GM12878 (cell line): Measurements from ENCODE around the gene SYTL1. TPM values are rescaled to one million over a fixed set of nuclear protein-coding genes. Genes with fewer than 3 reads are reported as not detected.

Experiments
- ATAC-seq: fragments of 200-7000 bp; cut with Tn5 transposase; 3 replicates; pipeline ENCODE4 v1.9.1; 2020; ENCODE audit warnings: mild to moderate bottlenecking, moderate library complexity
- BruUV-seq: library from RNA; stranded (reverse); fragments of 400-500 nt; replicated peaks from 2 replicates; lab custom pipeline; 2021; lab: Mats Ljungman, UMichigan
- CTCF ChIA-PET: fragments of 300-600 bp; sonication (Branson Sonifier 250); formaldehyde crosslinking; extraction: SDS; loops from one replicate; lab custom pipeline; 2021; ENCODE audit warnings: inconsistent platforms; lab: Yijun Ruan, JAX
- POLR2A ChIA-PET: fragments of 350-600 bp; formaldehyde crosslinking; extraction: SDS; loops from one replicate; lab custom pipeline; 2021; ENCODE audit warnings: inconsistent platforms; lab: Charles Lee
- RAD21 ChIA-PET: fragments of 300-600 bp; sonication (Branson Sonifier 250); formaldehyde crosslinking; loops from one replicate; lab custom pipeline; 2023; ENCODE audit warnings: antibody characterized with exemption; ENCODE audit not compliant: unreplicated experiment; lab: Charles Lee
- SMC1A ChIA-PET: fragments of 300-600 bp; sonication (Branson Sonifier 250); formaldehyde crosslinking; loops from one replicate; lab custom pipeline; 2023; ENCODE audit not compliant: unreplicated experiment, uncharacterized antibody; lab: Charles Lee
- DNase-seq: peaks from one replicate; pipeline ENCODE4 v3.0.0-alpha.2; 2011; ENCODE audit warnings: low read depth, low spot score
- FAIRE-seq: peaks from 3 replicates; lab custom pipeline; 2011; peaks lifted over from hg19 to GRCh38; lab: Jason Lieb, UNC
- H2AFZ ChIP-seq: 2 replicates; pipeline ENCODE4 v1.6.0; 2011; ENCODE audit warnings: low read depth, low read length, control low read depth; ENCODE audit not compliant: control insufficient read depth
- H3K27ac ChIP-seq: 2 replicates; pipeline ENCODE4 v1.5.1; 2011; ENCODE audit warnings: control low read depth; ENCODE audit not compliant: control insufficient read depth, insufficient read depth
- H3K27me3 ChIP-seq, 2 experiments: replicated peaks in 1 of 2; 2 replicates each; pipeline versions ENCODE4 v1.6.0 to v1.6.1; 2011; ENCODE audit warnings: low read length in 1 of 2; ENCODE audit not compliant: control insufficient read depth in 2 of 2, insufficient read depth in 2 of 2
- H3K36me3 ChIP-seq, 2 experiments: 2 replicates each; pipeline ENCODE4 v1.5.1; 2011; ENCODE audit warnings: low read length in 1 of 2; ENCODE audit not compliant: control insufficient read depth in 2 of 2, insufficient read depth in 2 of 2
- H3K4me1 ChIP-seq: 2 replicates; pipeline ENCODE4 v1.6.1; 2011; ENCODE audit warnings: mild to moderate bottlenecking, low read length, moderate library complexity, mixed read lengths; ENCODE audit not compliant: control insufficient read depth, insufficient read depth
- H3K4me2 ChIP-seq: 2 replicates; pipeline ENCODE4 v1.6.0; 2011; ENCODE audit warnings: control low read depth; ENCODE audit not compliant: control insufficient read depth, insufficient read depth
- H3K4me3 ChIP-seq: fragments of 200-600 bp; sonication (generic); 2 replicates; pipeline ENCODE4 v1.5.1; 2016
- H3K79me2 ChIP-seq: 2 replicates; pipeline ENCODE4 v1.6.0; 2011; ENCODE audit warnings: low read length; ENCODE audit not compliant: control insufficient read depth, insufficient read depth
- H3K9ac ChIP-seq: 2 replicates; pipeline ENCODE4 v1.8.0; 2011; ENCODE audit warnings: low read length, control low read depth, mixed read lengths; ENCODE audit not compliant: control insufficient read depth, insufficient read depth
- H3K9me3 ChIP-seq: replicated peaks from 3 replicates; pipeline ENCODE4 v1.5.1; 2011; ENCODE audit warnings: mild to moderate bottlenecking, low read length; ENCODE audit not compliant: control insufficient read depth, insufficient read depth
- H4K20me1 ChIP-seq: 2 replicates; pipeline ENCODE4 v1.6.0; 2011; ENCODE audit not compliant: control insufficient read depth, insufficient read depth
- BACH1 ChIP-seq: fragments of 450-650 bp; IDR thresholded peaks from 2 replicates; pipeline ENCODE4 v1.6.1; 2017; ENCODE audit warnings: mild to moderate bottlenecking, borderline replicate concordance
- BMI1 ChIP-seq: fragments of 450-650 bp; IDR thresholded peaks from 2 replicates; pipeline ENCODE4 v1.6.1; 2016; ENCODE audit warnings: mild to moderate bottlenecking, moderate library complexity, borderline replicate concordance
- CBFB ChIP-seq: IDR thresholded peaks from 2 replicates; pipeline ENCODE4 v1.6.1; 2016; ENCODE audit warnings: antibody characterized with exemption, low read depth
- ESRRA ChIP-seq: IDR thresholded peaks from 2 replicates; pipeline ENCODE4 v1.6.1; 2012; ENCODE audit warnings: mild to moderate bottlenecking, low read length, improper control_type of control experiment
- HSF1 ChIP-seq: fragments of 150-350 bp; IDR thresholded peaks from 2 replicates; pipeline ENCODE4 v1.6.1; 2014; ENCODE audit warnings: mild to moderate bottlenecking, low read depth, low read length
- IRF4 ChIP-seq: IDR thresholded peaks from 2 replicates; pipeline ENCODE4 v1.6.1; 2011; ENCODE audit warnings: low read depth, low read length
- NR2C2 ChIP-seq: IDR thresholded peaks from 2 replicates; pipeline ENCODE4 v1.6.1; 2011; ENCODE audit warnings: borderline replicate concordance, low read depth; ENCODE audit not compliant: control insufficient read depth, insufficient read length
- POLR2AphosphoS5 ChIP-seq: IDR thresholded peaks from 2 replicates; pipeline ENCODE4 v1.6.1; 2011; ENCODE audit warnings: mild to moderate bottlenecking, low read length, inconsistent platforms
- RAD51 ChIP-seq: fragments of 450-650 bp; IDR thresholded peaks from 2 replicates; pipeline ENCODE4 v1.6.1; 2016; ENCODE audit warnings: moderate library complexity, mild to moderate bottlenecking, inconsistent platforms
- STAT3 ChIP-seq: IDR thresholded peaks from 2 replicates; pipeline ENCODE4 v1.6.1; 2011; ENCODE audit warnings: low read depth, low read length, improper control_type of control experiment
- WGBS: methylation state at CpG from one replicate; pipeline ENCODE4 v1.1.6; 2016; ENCODE audit warnings: low lambda C conversion rate; ENCODE audit not compliant: insufficient replicate concordance, insufficient coverage; ENCODE audit errors: missing lambda C conversion rate; 5-methylcytosine and 5-hydroxymethylcytosine counted together
- in situ Hi-C: fragments of 300-500 bp; cut with MboI; formaldehyde crosslinking; loops from 9 replicates; pipeline ENCODE4 v1.14.3; 2018; ENCODE audit warnings: mixed read lengths
- intact Hi-C: fragments of 100-400 bp; cut with micrococcal nuclease; formaldehyde crosslinking; loops from one replicate; pipeline ENCODE4 v1.14.2; 2022; ENCODE audit not compliant: unreplicated experiment
- polyA plus RNA-seq, 11 experiments: library from polyadenylated mRNA; depleted of rRNA in 4 of 11; unstranded in 6 of 11; stranded (reverse) in 5 of 11; fragments of >200 nt; fragmentation: Nextera tagmentation in 4 of 11; fragmentation: Illumina TruSeq in 1 of 11; extraction: Ambion mirVana in 4 of 11; extraction: Trizol in 1 of 11; gene quantifications; 1 replicate in 1 of 11; 2 replicates in 10 of 11; pipeline versions ENCODE4 v1.2.1 to v1.2.3, GENCODE V29; 2011 to 2016; ENCODE audit warnings: inconsistent platforms in 2 of 11, missing spikeins in 2 of 11, low read depth in 1 of 11
- total RNA-seq, 4 experiments: library from RNA; depleted of rRNA in 3 of 4; stranded (reverse); fragments of >200 nt in 3 of 4; fragmentation: Illumina TruSeq in 1 of 4; extraction: Trizol in 1 of 4; gene quantifications; 2 replicates each; pipeline versions ENCODE4 v1.2.1 to v1.2.3, GENCODE V29; 2013 to 2021

Gene SYTL1
- total and polyA plus RNA-seq, 10 of the 15 experiments (the other 5 are each of a cell fraction or from before 2014, with no cell fraction given): 0.72 to 45.6 (median 14.8) TPM

DNA sequence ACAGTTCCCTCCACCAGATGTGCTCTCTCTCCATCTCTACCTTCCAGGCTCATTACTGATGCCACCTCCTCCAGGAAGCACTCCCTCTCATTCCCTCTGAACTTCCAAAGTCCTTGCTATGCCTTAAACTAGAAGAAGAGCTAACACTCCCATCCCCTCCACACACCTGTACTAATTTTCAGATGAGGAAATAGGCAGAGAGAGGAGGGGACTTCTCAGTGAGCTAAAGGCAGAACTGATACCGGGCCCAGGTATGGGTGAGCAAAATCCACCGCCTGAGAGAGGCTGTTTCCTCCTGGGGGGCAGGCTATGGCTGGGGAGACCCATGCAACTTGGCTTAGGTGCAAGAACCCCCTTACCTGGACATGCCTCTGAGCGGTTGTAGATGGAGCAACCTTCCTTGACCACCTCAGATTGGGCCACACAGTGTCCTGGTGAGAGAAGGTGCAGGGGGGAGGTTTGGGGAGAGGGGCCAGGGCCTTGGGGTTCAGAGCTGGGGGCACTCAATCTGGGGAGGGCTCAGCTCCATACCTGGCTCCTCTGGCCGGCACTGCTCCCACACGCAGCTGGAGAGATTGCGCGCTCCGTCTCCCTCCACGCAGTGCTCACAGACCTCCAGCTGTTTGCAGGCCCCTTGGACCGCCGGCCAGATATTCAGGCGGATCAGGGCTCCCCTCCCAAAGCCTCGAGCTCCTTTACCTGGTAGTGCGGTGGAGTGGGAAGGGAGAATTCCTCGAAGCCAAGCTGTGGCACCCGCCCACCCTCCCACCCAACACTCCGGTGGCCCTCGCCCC is 40.3 kb downstream of the SYTL1 start (continued):
- TF ChIP-seq RAD51 (no peak), HSF1 (no peak)

DNA sequence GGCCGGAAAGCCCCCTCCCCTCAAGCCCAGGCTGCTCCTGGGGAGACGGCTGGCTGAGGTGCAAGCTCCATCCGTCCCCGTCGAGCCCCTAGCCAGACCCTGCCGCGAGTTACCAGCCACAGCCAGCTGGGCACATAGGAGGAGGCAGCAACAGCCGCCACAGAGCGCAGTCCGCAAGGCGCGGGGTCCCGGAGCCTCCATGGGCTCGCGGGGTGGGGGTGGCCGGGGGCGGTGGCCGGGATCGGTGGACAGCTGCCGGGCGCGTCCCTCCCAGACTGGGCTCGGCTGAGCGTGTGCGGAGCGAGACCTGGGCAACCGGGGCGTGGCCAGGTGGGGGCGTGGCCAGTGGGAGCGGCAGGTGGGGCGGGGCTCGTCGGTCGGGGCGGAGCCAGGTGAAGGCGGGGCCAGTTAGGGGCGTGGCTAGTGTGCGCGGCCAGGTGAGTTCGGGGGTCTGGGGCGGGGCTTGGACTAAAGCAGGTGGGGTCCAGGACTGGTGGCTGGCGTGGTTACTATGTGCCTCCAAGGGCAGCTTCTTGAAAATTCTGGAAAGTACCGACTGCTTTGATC is 41.3 kb downstream of the SYTL1 start, which contains the start of gene CD164L2:
TSS of gene CD164L2 (minus strand) at position 295 of the 567 bp plus-strand sequence. CDS start at position 201, 94 bp downstream.
- WGBS: 72% methylated on average over 19 of the region's 43 CpGs
- no peaks in the 10 kb centered on the region for H3K9me3 ChIP-seq
- no TSS peak for BruUV-seq
- H3K4me2 ChIP-seq: no peak within 1 kb of the TSS
- TF ChIP-seq POLR2AphosphoS5: no peak
- TF ChIP-seq NR2C2: no peak
- TF ChIP-seq STAT3: no peak
- TF ChIP-seq BMI1: no peak
- no peak for TF ChIP-seq IRF4
- no peak for TF ChIP-seq CBFB
- TF ChIP-seq ESRRA: no peak
- TF ChIP-seq BACH1: no peak
- TF ChIP-seq, all 136 proteins: peak for 0
- ChIA-PET SMC1A (no interaction called here), POLR2A (no interaction called here), RAD21 (interaction anchor here (1.5 kb wide), 1 partner anchor 18 kb away, joined by 5 read pairs; no protein-coding TSS in a partner anchor), CTCF (interaction anchor here (0.6 to 1.8 kb wide), 5 partner anchors 12 to 83 kb away, joined by 3 to 9 read pairs (median 4); no protein-coding TSS in a partner anchor)
- DNase-seq: no peak
- Histone ChIP-seq H3K9ac (no peak within 1 kb of the TSS), H3K27ac (no peak within 1 kb of the TSS), H3K4me1 (no peaks in the 10 kb centered on the region; the same call in 1 of the 2 replicates), H3K27me3 (peaks cover 0 to 2% of the 10 kb centered on the region in 2 experiments; a peak in 2 of 4 replicates), H3K36me3 (no peaks in the 10 kb centered on the region), H3K4me3 (no peak within 1 kb of the TSS), H4K20me1 (no peaks in the 10 kb centered on the region), H2AFZ (no peak within 1 kb of the TSS), H3K79me2 (no peaks in the 10 kb centered on the region)
- in situ Hi-C loops (no loop called here), intact Hi-C loops (no loop called here)
- no peak for FAIRE-seq
- ATAC-seq: peak; percentile 54; the same call in 2 of the 3 replicates
